Testis (tissue), 3 donors: ENCODE measurements around the gene MYMX. TPM values are rescaled to one million over a fixed set of nuclear protein-coding genes. Genes with fewer than 3 reads are reported as not detected.
"Not testable (repeated sequence)": the region's sequence is repeated elsewhere in the genome, so short reads cannot be mapped to it uniquely, and the experiment has no call there.

Experiments
- DNase-seq: peaks from one replicate; pipeline ENCODE4 v3.0.0-alpha.2; 2019
- H3K27ac ChIP-seq, 2 donors: fragments of 200-600 bp; sonication (generic); one replicate each; pipeline ENCODE4 v1.5.1; 2019
- H3K27me3 ChIP-seq: fragments of 200-600 bp; sonication (generic); one replicate; pipeline ENCODE4 v1.5.1; 2019
- H3K36me3 ChIP-seq: fragments of 200-600 bp; sonication (generic); one replicate; pipeline ENCODE4 v1.5.1; 2017; ENCODE audit warnings: low read depth; ENCODE audit errors: missing control alignments
- H3K4me1 ChIP-seq: fragments of 200-600 bp; sonication (generic); one replicate; pipeline ENCODE4 v1.5.1; 2019
- H3K4me3 ChIP-seq, 2 donors: fragments of 200-600 bp; sonication (generic); one replicate each; pipeline ENCODE4 v1.5.1; 2017 to 2019
- H3K9me3 ChIP-seq: fragments of 200-600 bp; sonication (generic); one replicate; pipeline ENCODE4 v1.5.1; 2017
- POLR2A ChIP-seq: fragments of 450-650 bp; IDR thresholded peaks from one replicate; pipeline ENCODE4 v1.6.1; 2017; ENCODE audit warnings: antibody characterized with exemption, mild to moderate bottlenecking, moderate library complexity
- WGBS, 2 donors: methylation state at CpG; one replicate each; pipeline ENCODE4 v1.1.5; 2018; 5-methylcytosine and 5-hydroxymethylcytosine counted together
- intact Hi-C: fragments of 100-400 bp; cut with DNase I; formaldehyde crosslinking; loops from one replicate; pipeline ENCODE4 v1.15.1; 2023; ENCODE audit warnings: low total_unique reads
- polyA plus RNA-seq: library from polyadenylated mRNA; stranded (reverse); fragments of 350-450 nt; fragmentation: Illumina TruSeq; extraction: RNeasy Lipid Tissue Mini Kit (QIAGEN cat#74804); gene quantifications from one replicate; pipeline ENCODE4 v1.2.3, GENCODE V29; 2014; ENCODE audit warnings: low read depth, low replicate concordance; ENCODE audit not compliant: insufficient read depth
- total RNA-seq, 2 donors: library from RNA; depleted of rRNA; stranded (reverse); fragments of >200 nt; gene quantifications; one replicate each; pipeline ENCODE4 v1.2.3, GENCODE V29; 2016
- TF ChIP-seq, protein P1 (sequence below), 3 experiments: fragments of 450-650 bp in 2 of 3; fragments of 200-600 bp in 1 of 3; sonication (generic) in 1 of 3; IDR thresholded peaks; one replicate each; pipeline ENCODE4 v1.5.1; 2016 to 2019; ENCODE audit warnings: antibody characterized with exemption in 3 of 3, mild to moderate bottlenecking in 2 of 3, moderate library complexity in 1 of 3

Gene MYMX
- total and polyA plus RNA-seq, 3 donors from 2014 or later, result 0.73 to 0.87 TPM; not detected in 1

DNA sequence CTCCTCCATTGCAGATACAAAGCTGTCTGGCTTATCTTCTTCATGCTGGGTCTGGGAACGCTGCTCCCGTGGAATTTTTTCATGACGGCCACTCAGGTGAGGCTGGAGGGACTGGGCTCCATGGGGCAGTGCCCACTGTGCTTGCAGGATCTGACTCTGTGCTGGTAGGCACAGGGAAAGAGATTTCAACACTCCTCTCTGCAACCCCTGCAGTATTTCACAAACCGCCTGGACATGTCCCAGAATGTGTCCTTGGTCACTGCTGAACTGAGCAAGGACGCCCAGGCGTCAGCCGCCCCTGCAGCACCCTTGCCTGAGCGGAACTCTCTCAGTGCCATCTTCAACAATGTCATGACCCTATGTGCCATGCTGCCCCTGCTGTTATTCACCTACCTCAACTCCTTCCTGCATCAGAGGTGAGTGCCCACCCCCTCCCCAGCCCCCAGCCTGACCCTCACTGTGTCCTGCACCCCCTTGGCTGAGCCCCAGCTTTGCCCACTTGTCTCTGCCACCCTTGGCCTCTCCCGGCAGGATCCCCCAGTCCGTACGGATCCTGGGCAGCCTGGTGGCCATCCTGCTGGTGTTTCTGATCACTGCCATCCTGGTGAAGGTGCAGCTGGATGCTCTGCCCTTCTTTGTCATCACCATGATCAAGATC, 12.8 kb downstream of the MYMX start:
- H3K4me3 ChIP-seq, result no peak overlapping the region
- peaks cover 66% of the 10 kb centered on the region for H3K4me1 ChIP-seq
- H3K9me3 ChIP-seq, result no peaks in the 10 kb centered on the region
- no peaks in the 10 kb centered on the region for H3K27me3 ChIP-seq
- no peak for DNase-seq
- no peaks in the 10 kb centered on the region for H3K36me3 ChIP-seq
- TF ChIP-seq, protein P1, sequence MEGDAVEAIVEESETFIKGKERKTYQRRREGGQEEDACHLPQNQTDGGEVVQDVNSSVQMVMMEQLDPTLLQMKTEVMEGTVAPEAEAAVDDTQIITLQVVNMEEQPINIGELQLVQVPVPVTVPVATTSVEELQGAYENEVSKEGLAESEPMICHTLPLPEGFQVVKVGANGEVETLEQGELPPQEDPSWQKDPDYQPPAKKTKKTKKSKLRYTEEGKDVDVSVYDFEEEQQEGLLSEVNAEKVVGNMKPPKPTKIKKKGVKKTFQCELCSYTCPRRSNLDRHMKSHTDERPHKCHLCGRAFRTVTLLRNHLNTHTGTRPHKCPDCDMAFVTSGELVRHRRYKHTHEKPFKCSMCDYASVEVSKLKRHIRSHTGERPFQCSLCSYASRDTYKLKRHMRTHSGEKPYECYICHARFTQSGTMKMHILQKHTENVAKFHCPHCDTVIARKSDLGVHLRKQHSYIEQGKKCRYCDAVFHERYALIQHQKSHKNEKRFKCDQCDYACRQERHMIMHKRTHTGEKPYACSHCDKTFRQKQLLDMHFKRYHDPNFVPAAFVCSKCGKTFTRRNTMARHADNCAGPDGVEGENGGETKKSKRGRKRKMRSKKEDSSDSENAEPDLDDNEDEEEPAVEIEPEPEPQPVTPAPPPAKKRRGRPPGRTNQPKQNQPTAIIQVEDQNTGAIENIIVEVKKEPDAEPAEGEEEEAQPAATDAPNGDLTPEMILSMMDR (IDR thresholded peaks at IDR 0.05), result no peak
- TF ChIP-seq POLR2A, result no peak
- peak overlapping the region in 1 of 2 donors; percentile 58 for H3K27ac ChIP-seq
- 57 to 67% methylated on average over 11 of the region's 11 CpGs for WGBS, 2 donors
- intact Hi-C loops, result loop anchor here (10.0 kb wide), 1 partner anchor 55 kb away; no protein-coding TSS in a partner anchor

DNA sequence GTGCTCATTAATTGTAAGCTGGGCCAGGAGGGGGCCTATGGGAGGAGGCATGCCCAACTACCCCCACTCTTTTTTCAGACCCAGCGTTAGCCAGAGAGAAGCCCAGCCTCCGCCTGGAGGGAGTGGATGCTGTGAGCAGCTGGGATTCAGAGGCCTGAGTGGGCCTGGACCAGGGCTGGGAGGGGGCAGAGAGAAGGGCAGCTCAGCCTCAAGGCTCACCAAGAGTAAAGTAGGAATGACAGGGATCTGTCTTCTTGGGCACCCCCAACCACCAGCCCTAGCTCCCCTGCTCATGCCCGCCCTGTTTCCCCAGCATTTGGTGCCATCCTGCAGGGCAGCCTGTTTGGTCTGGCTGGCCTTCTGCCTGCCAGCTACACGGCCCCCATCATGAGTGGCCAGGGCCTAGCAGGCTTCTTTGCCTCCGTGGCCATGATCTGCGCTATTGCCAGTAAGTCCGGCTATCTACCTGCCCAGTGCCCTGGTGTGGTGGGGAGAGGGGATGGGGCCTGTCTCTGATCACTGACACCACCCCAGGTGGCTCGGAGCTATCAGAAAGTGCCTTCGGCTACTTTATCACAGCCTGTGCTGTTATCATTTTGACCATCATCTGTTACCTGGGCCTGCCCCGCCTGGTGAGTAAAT, 13.4 kb downstream of the MYMX start:
- Histone ChIP-seq H3K36me3 (no peaks in the 10 kb centered on the region), H3K27me3 (no peaks in the 10 kb centered on the region), H3K9me3 (no peaks in the 10 kb centered on the region), H3K4me1 (peaks cover 66% of the 10 kb centered on the region), H3K27ac (peak overlapping the region; percentile 20 to 58), H3K4me3 (no peak overlapping the region)
- TF ChIP-seq, protein P1 (IDR thresholded peaks at IDR 0.05), result no peak
- TF ChIP-seq POLR2A, result no peak
- WGBS, 2 donors, result 73 to 85% methylated on average over 5 to 10 of the region's 10 CpGs
- intact Hi-C loops, result loop anchor here (10.0 kb wide), 1 partner anchor 55 kb away; no protein-coding TSS in a partner anchor
- no peak for DNase-seq

DNA sequence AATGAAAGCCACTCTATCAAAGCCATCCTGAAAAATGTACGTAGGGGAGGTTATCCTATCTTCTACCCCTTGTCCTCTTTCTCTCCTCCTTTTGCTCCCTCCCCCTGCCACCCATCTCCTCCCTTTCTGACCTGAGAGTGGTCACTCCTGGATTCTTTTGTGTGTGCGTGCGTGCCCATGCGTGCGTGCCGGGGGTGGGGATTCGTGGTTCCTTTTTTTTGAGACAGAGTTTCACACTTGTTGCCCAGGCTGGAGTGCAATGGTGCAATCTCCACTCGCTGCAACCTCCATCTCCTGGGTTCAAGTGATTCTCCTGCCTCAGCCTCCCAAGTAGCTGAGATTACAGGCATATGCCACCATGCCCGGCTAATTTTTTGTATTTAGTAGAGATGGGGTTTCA, 14.7 kb downstream of the MYMX start:
- H3K9me3 ChIP-seq, H3K36me3 ChIP-seq, H3K27ac ChIP-seq, H3K27me3 ChIP-seq, H3K4me3 ChIP-seq, DNase-seq: not testable (repeated sequence)
- intact Hi-C loops, result loop anchor here (10.0 kb wide), 1 partner anchor 57 kb away; no protein-coding TSS in a partner anchor
- WGBS, 2 donors, result 88 to 96% methylated on average over 9 of the region's 9 CpGs
- H3K4me1 ChIP-seq, result peaks cover 60% of the 10 kb centered on the region

DNA sequence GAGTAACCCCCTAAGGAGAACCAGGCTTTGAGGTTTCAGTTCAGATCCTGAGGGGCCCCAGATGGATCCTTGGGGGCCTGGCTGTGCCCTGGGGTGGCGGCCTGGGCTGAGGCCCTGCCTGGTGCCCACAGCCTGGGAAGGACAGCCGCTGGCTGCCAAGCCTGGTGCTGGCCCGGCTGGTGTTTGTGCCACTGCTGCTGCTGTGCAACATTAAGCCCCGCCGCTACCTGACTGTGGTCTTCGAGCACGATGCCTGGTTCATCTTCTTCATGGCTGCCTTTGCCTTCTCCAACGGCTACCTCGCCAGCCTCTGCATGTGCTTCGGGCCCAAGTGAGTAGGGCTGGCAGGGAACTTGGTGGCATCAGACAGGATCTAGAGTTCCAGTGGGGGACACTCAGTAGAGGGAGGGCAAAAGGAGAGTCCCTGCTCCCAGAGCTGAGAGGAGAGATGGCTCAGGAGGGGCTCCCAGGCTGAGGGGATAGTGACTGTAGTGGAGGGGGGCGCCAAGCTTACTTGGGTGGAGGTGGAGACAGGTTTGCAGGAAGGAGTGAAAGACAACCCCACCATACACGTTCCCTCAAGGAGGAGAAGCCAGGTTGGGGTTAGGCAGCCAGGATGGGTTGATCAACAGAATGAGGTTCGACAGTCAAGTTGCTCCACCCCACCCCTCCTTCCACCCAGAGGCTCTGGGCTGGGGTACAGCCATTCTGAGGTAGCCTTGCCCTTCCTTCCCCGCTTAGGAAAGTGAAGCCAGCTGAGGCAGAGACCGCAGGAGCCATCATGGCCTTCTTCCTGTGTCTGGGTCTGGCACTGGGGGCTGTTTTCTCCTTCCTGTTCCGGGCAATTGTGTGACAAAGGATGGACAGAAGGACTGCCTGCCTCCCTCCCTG, 16.2 kb downstream of the MYMX start:
- intact Hi-C loops, result loop anchor here (10.0 kb wide), 1 partner anchor 58 kb away; no protein-coding TSS in a partner anchor
- Histone ChIP-seq H3K9me3 (no peaks in the 10 kb centered on the region), H3K27ac (peak overlapping the region; percentile 52 to 75), H3K4me1 (peaks cover 50% of the 10 kb centered on the region), H3K36me3 (no peaks in the 10 kb centered on the region), H3K27me3 (no peaks in the 10 kb centered on the region), H3K4me3 (no peak overlapping the region)
- 79 to 89% methylated on average over 7 to 16 of the region's 16 CpGs for WGBS, 2 donors
- DNase-seq, result no peak
- TF ChIP-seq, protein P1 (IDR thresholded peaks at IDR 0.05), result no peak
- TF ChIP-seq POLR2A, result no peak
